M059J (cell line): ENCODE measurements around the gene FBXL5. TPM values are rescaled to one million over a fixed set of nuclear protein-coding genes. Genes with fewer than 3 reads are reported as not detected.

Experiments
- DNase-seq: peaks from one replicate; pipeline ENCODE4 v3.0.0-alpha.2; 2012; ENCODE audit warnings: low read depth
- total RNA-seq: library from RNA; depleted of rRNA; stranded (reverse); fragments of >200 nt; shearing (Covaris generic); gene quantifications from 2 replicates; pipeline ENCODE4 v1.2.3, GENCODE V29; 2014

Gene FBXL5
- total RNA-seq, 1 experiment from 2014 or later, result 91.0 TPM

GRCh38 chr4:15676039-15676438 lies 20.9 kb upstream of the FBXL5 start:
- no peak for DNase-seq

GRCh38 chr4:15675356-15675755 lies 20.2 kb upstream of the FBXL5 start:
- DNase-seq, result no peak

DNA sequence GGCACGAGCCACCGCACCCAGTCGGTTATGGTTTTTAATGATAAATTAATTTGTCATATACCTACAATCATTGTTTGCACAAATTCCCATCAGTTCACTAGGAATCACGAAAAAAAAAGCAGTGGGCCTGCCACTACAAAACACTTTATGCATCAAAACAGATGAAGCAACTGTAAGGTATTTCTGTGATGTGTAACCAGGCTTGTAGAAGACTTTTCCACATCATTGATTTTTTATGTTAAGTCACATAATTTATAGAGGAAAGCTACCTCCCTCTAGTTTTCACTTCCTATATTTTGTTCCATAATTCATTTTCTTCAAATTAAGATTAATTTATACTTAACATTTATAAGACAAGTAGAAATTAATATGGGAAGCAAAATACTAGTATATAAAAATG lies 19.8 kb upstream of the FBXL5 start:
- no peak for DNase-seq

GRCh38 chr4:15674046-15674445 lies 18.9 kb upstream of the FBXL5 start:
- no peak for DNase-seq

GRCh38 chr4:15673337-15673736 lies 18.2 kb upstream of the FBXL5 start:
- DNase-seq, result no peak

DNA sequence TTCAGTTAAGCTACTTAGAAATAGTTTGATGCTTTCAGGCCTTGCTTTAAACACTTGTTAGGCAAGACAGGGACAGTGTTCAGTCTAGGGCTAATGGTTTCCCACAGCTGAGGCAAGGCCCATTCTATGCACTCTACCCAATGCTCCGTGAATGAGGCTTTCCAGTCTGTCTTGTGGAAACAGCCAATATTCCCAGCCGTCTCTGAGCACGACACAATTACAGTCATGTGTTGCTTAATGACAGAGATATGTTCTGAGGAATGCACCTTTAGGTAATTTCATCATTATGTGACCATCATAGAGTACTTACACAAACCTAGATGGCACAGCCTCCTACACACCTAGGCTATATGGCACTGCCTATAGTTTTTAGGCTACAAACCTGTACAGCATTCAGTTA lies 16.9 kb upstream of the FBXL5 start:
- no peak for DNase-seq

DNA sequence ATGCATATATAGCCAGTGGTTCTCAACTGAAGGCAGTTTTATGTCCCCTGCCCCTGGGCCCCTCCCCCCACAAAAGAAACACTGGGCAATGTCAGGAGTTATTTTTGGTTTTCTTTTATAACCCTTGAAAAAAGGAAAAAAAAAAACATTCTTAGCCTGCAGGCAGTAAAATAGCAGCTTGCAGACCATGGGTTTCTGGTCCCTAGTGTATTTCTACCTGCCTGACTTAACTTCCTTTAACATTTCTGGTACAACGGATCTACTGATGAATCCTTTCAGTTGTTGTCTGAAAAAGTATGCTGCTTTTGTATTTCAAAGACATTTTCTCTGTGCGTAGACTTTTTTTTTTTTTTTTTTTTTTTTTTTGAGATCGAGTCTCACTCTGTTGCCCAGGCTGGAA lies 15.4 kb upstream of the FBXL5 start:
- no peak for DNase-seq

- no peak for DNase-seq
Measured at GRCh38 chr4:15668566-15669435, 13.6 kb upstream of the FBXL5 start.

DNA sequence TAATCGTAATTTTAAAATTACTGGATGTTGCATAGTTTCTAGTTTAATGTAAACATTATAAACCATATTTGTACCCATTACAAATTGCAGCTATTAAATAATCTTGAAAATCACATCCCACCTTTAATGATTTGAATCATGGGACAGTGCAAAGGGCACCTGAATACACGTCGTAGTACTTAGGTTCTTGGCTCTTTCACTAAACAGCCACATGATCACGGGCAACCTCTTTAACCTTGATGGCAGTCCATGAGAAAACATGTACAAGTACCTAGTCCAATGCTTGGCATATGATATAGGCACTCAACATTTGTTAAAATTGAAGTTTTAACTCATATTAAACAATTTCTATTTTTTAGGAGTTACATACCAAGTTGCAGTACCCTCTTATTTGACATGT lies 11.8 kb upstream of the FBXL5 start:
- no peak for DNase-seq

GRCh38 chr4:15665753-15666365 lies 10.7 kb upstream of the FBXL5 start:
- DNase-seq, result peak; percentile 77

- no peak for DNase-seq
Measured at GRCh38 chr4:15659768-15660570, 4.8 kb upstream of the FBXL5 start.

- DNase-seq, result no peak
Measured at GRCh38 chr4:15658781-15659180, 3.6 kb upstream of the FBXL5 start.

GRCh38 chr4:15658136-15658770 lies 3.1 kb upstream of the FBXL5 start:
- no peak for DNase-seq

DNA sequence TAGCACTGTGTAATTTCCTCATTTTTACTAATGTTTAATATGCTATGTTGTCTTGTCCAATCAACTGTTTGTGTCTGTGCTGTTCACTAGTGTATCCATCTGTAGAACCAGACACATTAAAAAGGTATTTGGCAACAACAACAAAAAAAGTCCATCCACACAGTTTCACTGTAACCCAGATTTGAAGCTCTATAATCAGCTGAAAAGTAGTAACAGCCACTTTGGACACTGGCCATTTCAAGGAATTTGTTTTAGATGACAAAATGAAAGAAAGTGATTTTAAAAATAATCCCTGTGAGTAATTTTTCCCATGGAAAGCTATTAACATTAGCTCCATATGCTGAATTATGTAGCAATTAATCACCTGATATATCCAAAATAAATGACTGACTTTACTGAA lies 2.2 kb upstream of the FBXL5 start:
- DNase-seq, result no peak

GRCh38 chr4:15656038-15656470 lies 897 bp upstream of the FBXL5 start:
- DNase-seq, result peak; percentile 64

- peak; percentile 57 for DNase-seq
Measured at GRCh38 chr4:15654593-15655222, 449 bp downstream of the FBXL5 start.

DNA sequence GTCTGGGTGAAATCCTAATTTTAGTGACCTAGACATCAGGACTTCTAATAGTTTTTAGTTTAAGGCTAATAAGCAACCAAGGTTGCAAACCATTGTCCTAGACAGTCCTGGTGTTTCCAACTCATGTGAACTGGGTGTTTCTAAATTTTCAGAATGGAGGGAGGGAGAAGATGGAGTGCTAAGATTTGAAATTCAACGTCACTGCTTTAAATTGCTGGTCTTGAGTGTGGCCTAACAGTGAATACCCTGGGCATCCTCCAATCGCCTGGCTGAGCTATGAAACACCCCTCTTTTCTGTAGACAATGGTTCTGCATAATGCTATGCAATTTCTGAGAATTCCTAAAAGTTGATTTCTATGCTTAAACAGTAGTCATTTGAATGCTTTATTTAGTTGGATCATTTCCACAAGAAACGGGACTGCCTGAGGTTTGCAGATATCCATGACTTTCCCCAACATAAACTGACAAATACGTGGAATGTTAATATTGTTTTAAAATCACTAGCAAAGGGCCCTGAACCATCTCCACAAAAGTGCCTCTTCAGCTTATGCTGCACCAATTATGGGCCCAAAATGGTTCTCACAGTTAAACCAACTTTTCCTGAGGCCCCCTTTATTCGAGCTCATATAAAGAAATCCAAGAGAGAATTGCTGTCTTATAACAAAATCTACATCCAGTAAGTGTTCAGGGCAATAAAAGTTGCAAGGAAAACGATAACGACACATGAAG lies 1.1 kb downstream of the FBXL5 start:
- DNase-seq, result peak; percentile 71

DNA sequence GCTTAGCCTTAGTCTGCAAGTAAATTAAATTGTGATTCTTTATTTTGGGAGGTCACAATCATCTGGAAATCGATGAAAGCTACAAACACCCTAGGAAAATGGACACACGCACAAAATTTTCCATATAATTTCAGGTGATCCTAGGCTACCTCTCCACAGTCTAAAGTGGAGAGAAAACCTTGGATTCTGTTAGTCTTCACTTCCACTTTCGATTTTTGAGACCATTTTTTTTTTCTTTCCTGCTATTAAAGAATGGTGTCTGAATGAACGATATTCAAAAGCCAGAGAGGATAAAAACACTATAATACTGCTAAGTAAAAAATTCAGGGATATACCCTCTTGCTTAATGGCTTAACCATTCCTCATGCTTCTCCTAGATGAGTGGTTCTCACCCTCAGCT lies 1.7 kb downstream of the FBXL5 start:
- DNase-seq, result peak; percentile 38

DNA sequence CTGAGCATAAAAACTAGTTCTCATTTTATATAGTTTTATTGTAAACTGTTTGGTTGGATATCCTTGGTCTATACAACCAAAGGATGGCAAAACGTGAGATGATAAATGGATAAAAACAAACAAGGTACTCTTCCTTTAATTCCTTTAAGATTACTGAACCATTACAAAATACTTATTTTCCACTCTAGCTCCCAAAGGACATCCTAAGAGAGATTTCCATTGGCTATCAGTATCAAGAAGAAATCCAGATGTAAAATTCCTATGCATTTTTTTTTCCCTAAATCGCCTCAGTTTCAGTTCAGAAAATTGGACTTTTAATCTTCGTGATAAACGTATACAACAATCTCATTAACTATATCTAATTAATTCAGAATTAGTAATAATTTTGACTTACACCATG lies 2.3 kb downstream of the FBXL5 start:
- no peak for DNase-seq

DNA sequence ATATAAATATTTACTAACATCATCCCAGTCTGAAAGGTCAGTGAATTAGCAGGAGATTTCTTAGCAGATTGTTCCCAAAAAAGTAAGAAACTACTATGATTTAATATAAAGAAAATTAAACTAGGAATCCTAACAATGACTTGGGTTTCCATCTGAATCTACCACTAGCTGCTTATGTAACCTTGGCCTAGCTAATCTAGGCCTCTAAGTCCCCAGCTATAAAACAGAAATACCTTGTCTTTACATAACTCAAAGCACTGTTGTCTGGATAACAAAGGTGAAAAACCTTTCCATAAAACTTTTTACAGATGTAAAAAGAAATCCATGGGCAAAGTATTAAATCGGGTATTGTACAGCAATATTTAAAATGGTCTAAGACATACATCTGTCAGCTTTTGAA lies 3.0 kb downstream of the FBXL5 start:
- DNase-seq, result no peak

DNA sequence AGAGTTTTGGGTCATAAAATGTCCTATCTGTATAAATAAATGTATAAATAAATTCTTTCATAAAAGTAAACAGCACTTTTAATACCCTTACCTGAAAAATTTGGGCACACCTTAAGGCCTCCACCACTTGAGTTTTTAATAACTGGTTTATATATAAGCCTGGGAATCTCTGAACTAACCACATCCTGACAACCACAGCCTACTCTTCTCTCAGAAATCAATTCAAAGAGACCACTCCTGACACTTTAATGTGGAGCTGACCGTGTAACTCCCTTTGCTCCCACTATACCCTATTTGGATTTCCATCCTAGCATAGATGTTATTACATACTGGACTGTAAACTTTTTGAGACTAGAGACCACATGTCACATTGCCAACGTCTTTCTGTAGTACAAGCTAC lies 3.5 kb downstream of the FBXL5 start:
- DNase-seq, result peak; percentile 17
